ENCODE measurements around the gene FRMPD1.
A peak's percentile ranks its signal among the peaks of the same experiment; 100 is the strongest.

FRMPD1 gene

GRCh38 chr9:37625036-37625757 is 25.6 kb upstream of the FRMPD1 start:
- Mint-ChIP-seq H3K4me1 (peaks cover 15% of the 10 kb centered on the region), H3K27ac (no peak overlapping the region), H3K9me3 (no peaks in the 10 kb centered on the region), H3K4me3 (no peak overlapping the region), H3K27me3 (ENCODE audit: low read depth, poor library complexity) (peaks cover 7% of the 10 kb centered on the region), H3K36me3 (ENCODE audit: low read depth) (no peaks in the 10 kb centered on the region)
- no peak for TF ChIP-seq CTCF (IDR thresholded peaks at IDR 0.05)
- DNase-seq, result no peak

GRCh38 chr9:37625758-37626147 is 25.0 kb upstream of the FRMPD1 start:
- TF ChIP-seq CTCF (IDR thresholded peaks at IDR 0.05), result no peak
- Mint-ChIP-seq H3K36me3 (ENCODE audit: low read depth) (no peaks in the 10 kb centered on the region), H3K4me3 (no peak overlapping the region), H3K9me3 (no peaks in the 10 kb centered on the region), H3K27ac (no peak overlapping the region), H3K27me3 (ENCODE audit: low read depth, poor library complexity) (peaks cover 12% of the 10 kb centered on the region), H3K4me1 (peaks cover 14% of the 10 kb centered on the region)
- DNase-seq, result no peak

GRCh38 chr9:37626708-37627292 is 24.0 kb upstream of the FRMPD1 start:
- no peak overlapping the region for H3K27ac Mint-ChIP-seq
- DNase-seq, result no peak
- H3K27me3 Mint-ChIP-seq (ENCODE audit: low read depth, poor library complexity), result peaks cover 14% of the 10 kb centered on the region
- H3K4me3 Mint-ChIP-seq, result no peak overlapping the region
- H3K36me3 Mint-ChIP-seq (ENCODE audit: low read depth), result no peaks in the 10 kb centered on the region
- peaks cover 6% of the 10 kb centered on the region for H3K4me1 Mint-ChIP-seq
- TF ChIP-seq CTCF (IDR thresholded peaks at IDR 0.05), result no peak
- no peaks in the 10 kb centered on the region for H3K9me3 Mint-ChIP-seq

- no peak overlapping the region for H3K4me3 Mint-ChIP-seq
- H3K36me3 Mint-ChIP-seq (ENCODE audit: low read depth), result no peaks in the 10 kb centered on the region
- no peaks in the 10 kb centered on the region for H3K9me3 Mint-ChIP-seq
- DNase-seq, result no peak
- H3K27me3 Mint-ChIP-seq (ENCODE audit: low read depth, poor library complexity), result peaks cover 31% of the 10 kb centered on the region
- no peak for TF ChIP-seq CTCF (IDR thresholded peaks at IDR 0.05)
- H3K27ac Mint-ChIP-seq, result no peak overlapping the region
- H3K4me1 Mint-ChIP-seq, result peaks cover 2% of the 10 kb centered on the region
Observed at GRCh38 chr9:37632479-37632878, 18.3 kb upstream of the FRMPD1 start.

GRCh38 chr9:37635808-37636207 is 14.9 kb upstream of the FRMPD1 start:
- Mint-ChIP-seq H3K4me3 (no peak overlapping the region), H3K36me3 (ENCODE audit: low read depth) (no peaks in the 10 kb centered on the region), H3K9me3 (no peaks in the 10 kb centered on the region), H3K27ac (peak overlapping the region; percentile 52), H3K27me3 (ENCODE audit: low read depth, poor library complexity) (peaks cover 26% of the 10 kb centered on the region), H3K4me1 (peaks cover 6% of the 10 kb centered on the region)
- no peak for DNase-seq
- TF ChIP-seq CTCF (IDR thresholded peaks at IDR 0.05), result no peak

Data from nephron progenitor cell (in vitro differentiated cells).